ENCODE results near the gene PALMD. TPM values are rescaled to one million over a fixed set of nuclear protein-coding genes. Genes with fewer than 3 reads are reported as not detected.

PALMD gene
- polyA plus RNA-seq, 4 donors = 1.7 to 25.9 (median 3.5) TPM

DNA sequence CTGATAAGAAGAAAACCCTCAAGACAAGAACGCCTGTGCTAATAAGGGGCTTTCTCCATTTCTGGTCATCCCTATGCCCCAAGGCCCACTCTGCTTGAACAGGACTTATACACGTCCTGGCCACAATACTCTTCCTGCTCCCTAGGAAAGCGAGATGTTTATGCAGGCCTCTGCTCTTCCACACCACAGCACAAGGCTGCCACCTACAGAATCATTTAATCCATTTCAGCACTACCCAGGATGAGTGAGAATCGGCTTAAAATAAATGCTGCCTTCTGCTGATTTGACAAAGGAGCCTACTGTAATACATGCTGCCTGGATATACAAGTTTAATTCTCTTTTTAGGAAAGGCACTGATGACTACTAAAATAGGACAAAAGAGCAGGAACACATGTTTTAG, 91.1 kb downstream of the PALMD start:
- DNase-seq (ENCODE audit: low read depth in 4 of 4, low spot score in 3 of 4) = peak in 1 of 4 donors; percentile 26

DNA sequence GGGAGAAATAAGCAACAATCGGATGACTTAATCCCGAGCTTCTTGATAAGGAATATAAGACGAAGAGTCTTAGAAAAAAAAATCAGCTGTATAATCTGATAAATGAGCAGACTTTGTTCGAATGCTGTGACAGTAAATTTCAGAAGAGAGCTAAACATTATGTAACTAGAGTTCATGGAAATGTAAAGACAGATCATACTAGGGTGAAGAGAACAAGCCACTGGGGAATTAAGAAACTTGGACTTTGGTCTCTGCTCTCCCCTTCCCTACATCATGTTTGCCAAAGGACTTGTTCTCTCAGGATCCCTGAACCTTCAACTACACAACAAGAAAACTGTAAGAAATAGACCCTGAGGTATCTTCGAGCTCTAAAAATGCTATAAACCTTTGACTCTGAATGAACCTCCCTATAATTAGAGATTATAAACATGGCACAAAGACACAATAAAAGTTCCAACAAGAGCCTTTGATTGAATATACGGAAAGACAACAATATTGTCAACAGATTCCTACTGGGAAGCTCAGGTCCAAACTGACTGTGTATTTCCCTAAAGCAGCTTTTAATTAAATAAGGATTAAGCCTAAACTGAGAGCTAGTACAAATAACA, 93.0 kb downstream of the PALMD start:
- no peak for DNase-seq (ENCODE audit: low read depth in 4 of 4, low spot score in 3 of 4)

GRCh38 chr1:99740141-99740540, 94.2 kb downstream of the PALMD start:
- no peak for DNase-seq (ENCODE audit: low read depth in 4 of 4, low spot score in 3 of 4)

Other genes starting within 250 kb of the PALMD start
- gene FRRS1, start 120.5 kb downstream of the PALMD start, polyA plus RNA-seq (ENCODE audit: insufficient read length in 4 of 4) = 10 to 100 TPM in 2 of 4 donors, 1 to 10 TPM in 2; 8.6 to 11.0 (median 9.4) TPM
- gene AGL, start 204.2 kb downstream of the PALMD start, polyA plus RNA-seq (ENCODE audit: insufficient read length in 4 of 4) = 10 to 100 TPM; 21.4 to 36.6 (median 30.6) TPM